A549 (cell line): ENCODE measurements around the gene FOXJ2. TPM values are rescaled to one million over a fixed set of nuclear protein-coding genes. Genes with fewer than 3 reads are reported as not detected.

Source experiments
- ATAC-seq, 2 experiments: fragments of 200-7000 bp in 1 of 2; fragments of >200 bp in 1 of 2; cut with Nextera tagmentation in 1 of 2; cut with Tn5 transposase in 1 of 2; 3 replicates each; pipeline versions ENCODE4 v1.8.0 to v1.9.1; 2018 to 2020; ENCODE audit warnings: mild to moderate bottlenecking in 1 of 2, moderate library complexity in 1 of 2
- CTCF ChIA-PET: fragments of 300-600 bp; sonication (Branson Sonifier 250); formaldehyde crosslinking; extraction: SDS; loops from one replicate; lab custom pipeline; 2021; ENCODE audit warnings: antibody characterized with exemption, inconsistent platforms; lab: Yijun Ruan, JAX
- POLR2A ChIA-PET: fragments of 350-600 bp; formaldehyde crosslinking; extraction: SDS; loops from one replicate; lab custom pipeline; 2021; ENCODE audit warnings: antibody characterized with exemption, inconsistent platforms; lab: Yijun Ruan, JAX
- DNase-seq, 2 experiments: peaks; one replicate each; pipeline versions ENCODE4 v3.0.0 to v3.0.0-alpha.2; 2011 to 2016; ENCODE audit warnings: low read depth in 1 of 2, low spot score in 1 of 2
- FAIRE-seq: peaks from 2 replicates; lab custom pipeline; 2011; peaks lifted over from hg19 to GRCh38; lab: Jason Lieb, UNC
- H3K27ac ChIP-seq, 2 experiments: fragments of >200 bp; sonication (Bioruptor Twin); formaldehyde crosslinking; 3 replicates each; pipeline ENCODE4 v1.5.1; 2016 to 2017
- H3K4me1 ChIP-seq: fragments of >200 bp; sonication (Bioruptor Twin); formaldehyde crosslinking; 3 replicates; pipeline ENCODE4 v1.6.1; 2016
- H3K4me2 ChIP-seq: fragments of >200 bp; sonication (Bioruptor Twin); formaldehyde crosslinking; 3 replicates; pipeline ENCODE4 v1.6.1; 2016
- H3K4me3 ChIP-seq: fragments of >200 bp; sonication (Bioruptor Twin); formaldehyde crosslinking; 3 replicates; pipeline ENCODE4 v1.5.1; 2016
- H3K9me3 ChIP-seq: fragments of >200 bp; sonication (Bioruptor Twin); formaldehyde crosslinking; 3 replicates; pipeline ENCODE4 v1.6.1; 2016
- CBX2 ChIP-seq: fragments of 200-600 bp; sonication (generic); IDR thresholded peaks from 2 replicates; pipeline ENCODE4 v1.6.1; 2016; ENCODE audit warnings: low read depth, mild to moderate bottlenecking, borderline replicate concordance
- CBX8 ChIP-seq: fragments of 200-600 bp; sonication (generic); IDR thresholded peaks from 2 replicates; pipeline ENCODE4 v1.6.1; 2016
- CEBPB ChIP-seq, 2 experiments: fragments of >200 bp in 1 of 2; sonication (Bioruptor Twin) in 1 of 2; formaldehyde crosslinking in 1 of 2; IDR thresholded peaks; 2 replicates each; pipeline ENCODE4 v1.6.1; 2012 to 2016
- EHF ChIP-seq: fragments of 250-450 bp; sonication (Bioruptor Pico); IDR thresholded peaks from 2 replicates; pipeline ENCODE4 v1.5.0; 2020; ENCODE audit warnings: mild to moderate bottlenecking
- EP300 ChIP-seq, 2 experiments: fragments of >200 bp; sonication (Bioruptor Twin); formaldehyde crosslinking; IDR thresholded peaks; 2 replicates in 1 of 2; 3 replicates in 1 of 2; pipeline ENCODE4 v1.6.1; 2016 to 2017
- FOXS1 ChIP-seq: fragments of 250-450 bp; sonication (Bioruptor Pico); IDR thresholded peaks from 2 replicates; pipeline ENCODE4 v1.5.0; 2020; ENCODE audit warnings: mild to moderate bottlenecking, moderate library complexity
- HDAC2 ChIP-seq: fragments of 200-600 bp; sonication (generic); IDR thresholded peaks from 2 replicates; pipeline ENCODE4 v1.6.1; 2016
- HEYL ChIP-seq: fragments of 250-450 bp; sonication (Bioruptor Pico); IDR thresholded peaks from 2 replicates; pipeline ENCODE4 v1.8.0; 2021; ENCODE audit warnings: mild to moderate bottlenecking, moderate library complexity
- HOXB5 ChIP-seq: fragments of 250-450 bp; sonication (Bioruptor Pico); IDR thresholded peaks from 2 replicates; pipeline ENCODE4 v1.5.0; 2020; ENCODE audit warnings: mild to moderate bottlenecking, moderate library complexity
- KDM1A ChIP-seq: fragments of 200-600 bp; sonication (generic); IDR thresholded peaks from 2 replicates; pipeline ENCODE4 v1.6.1; 2016; ENCODE audit warnings: low read depth, mild to moderate bottlenecking
- NPAS2 ChIP-seq: fragments of 250-450 bp; sonication (Bioruptor Pico); IDR thresholded peaks from 2 replicates; pipeline ENCODE4 v1.8.0; 2022; ENCODE audit warnings: mild to moderate bottlenecking, moderate library complexity, borderline replicate concordance
- RFX5 ChIP-seq: fragments of 450-650 bp; IDR thresholded peaks from 2 replicates; pipeline ENCODE4 v1.7.1; 2014; ENCODE audit warnings: antibody characterized with exemption, mild to moderate bottlenecking, moderate library complexity
- RNF2 ChIP-seq: fragments of 200-600 bp; sonication (generic); IDR thresholded peaks from 2 replicates; pipeline ENCODE4 v1.6.1; 2016; ENCODE audit warnings: low read depth, mild to moderate bottlenecking, antibody characterized with exemption, moderate library complexity, borderline replicate concordance
- SREBF2 ChIP-seq: fragments of 450-650 bp; IDR thresholded peaks from 2 replicates; pipeline ENCODE4 v1.6.1; 2014; ENCODE audit warnings: mild to moderate bottlenecking, moderate library complexity
- TP53 ChIP-seq: fragments of 250-450 bp; sonication (Bioruptor Pico); IDR thresholded peaks from 2 replicates; pipeline ENCODE4 v1.5.0; 2021; ENCODE audit warnings: mild to moderate bottlenecking, moderate library complexity
- ZFP36 ChIP-seq: fragments of 450-650 bp; IDR thresholded peaks from 2 replicates; pipeline ENCODE4 v1.6.1; 2014; ENCODE audit warnings: borderline replicate concordance; ENCODE audit not compliant: partially characterized antibody
- ZNF302 ChIP-seq: fragments of 250-450 bp; sonication (Bioruptor Pico); IDR thresholded peaks from 2 replicates; pipeline ENCODE4 v1.9.0; 2021; ENCODE audit warnings: inconsistent platforms, mild to moderate bottlenecking, moderate library complexity
- WGBS: methylation state at CpG from one replicate; pipeline ENCODE4 v1.1.6; 2017; ENCODE audit errors: missing lambda C conversion rate; 5-methylcytosine and 5-hydroxymethylcytosine counted together
- polyA plus RNA-seq, 4 experiments: library from polyadenylated mRNA; depleted of rRNA in 3 of 4; stranded (reverse); fragments of >200 nt; fragmentation: RNase III in 1 of 4; extraction: RNeasy Plus Mini Kit Qiagen cat#74134 plus additional on column Dnase treatment in 1 of 4; gene quantifications; 2 replicates in 3 of 4; 3 replicates in 1 of 4; pipeline ENCODE4 v1.2.3, GENCODE V29; 2011 to 2017
- TF ChIP-seq, protein P1 (sequence below): fragments of 250-450 bp; sonication (Bioruptor Pico); IDR thresholded peaks from 2 replicates; pipeline ENCODE4 v1.5.0; 2021; ENCODE audit warnings: mild to moderate bottlenecking, moderate library complexity, borderline replicate concordance

The FOXJ2 gene
- polyA plus RNA-seq, 2 of the 4 experiments (the other 2 are of a cell fraction): 7.0 to 7.4 TPM

DNA sequence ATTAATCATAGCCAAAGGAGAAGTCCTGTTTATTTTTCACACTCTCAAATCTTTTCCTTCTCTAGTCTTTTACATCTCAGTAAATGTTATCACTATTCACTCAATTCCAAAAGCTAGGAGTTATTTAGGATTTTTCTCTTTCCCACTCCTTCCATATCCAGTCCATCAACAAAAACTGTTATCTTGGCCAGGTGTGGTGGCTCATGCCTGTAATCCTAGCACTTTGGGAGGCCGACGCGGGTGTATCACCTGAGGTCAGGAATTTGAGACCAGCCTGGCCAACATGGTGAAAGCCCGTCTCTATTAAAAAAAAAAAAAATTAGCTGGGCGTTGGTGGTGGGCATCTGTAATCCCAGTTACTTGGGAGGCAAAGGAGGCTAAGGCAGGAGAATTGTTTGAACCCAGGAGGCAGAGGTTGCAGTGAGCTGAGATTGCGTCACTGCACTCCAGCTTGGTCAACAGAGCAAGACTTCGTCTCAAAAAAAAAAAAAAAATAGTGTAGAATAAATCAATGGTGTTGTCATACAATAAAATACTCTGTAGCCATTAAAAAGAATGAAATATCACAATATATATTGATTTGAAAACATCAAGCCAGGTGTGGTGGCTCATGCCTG is 46.6 kb upstream of the FOXJ2 start:
- CTCF ChIA-PET: interaction anchor here (1.0 to 2.0 kb wide), 8 partner anchors 9 to 127 kb away, joined by 3 to 9 read pairs (median 4); no protein-coding TSS in a partner anchor
- TF ChIP-seq CBX8 (no peak), CEBPB (IDR thresholded peaks at IDR 0.05) (0 out of 4 replicates have a peak, but pooled peaks of 1 of the 2 experiments have one; percentile 10)
- Histone ChIP-seq H3K4me3 (no peak overlapping the region), H3K27ac (no peak overlapping the region), H3K9me3 (no peaks in the 10 kb centered on the region), H3K4me1 (peaks cover 32% of the 10 kb centered on the region), H3K4me2 (no peak overlapping the region)
- FAIRE-seq (no peak), ATAC-seq (no peak), DNase-seq (no peak)
- POLR2A ChIA-PET: no interaction called here
- WGBS: 78% methylated on average over 7 of the region's 7 CpGs

DNA sequence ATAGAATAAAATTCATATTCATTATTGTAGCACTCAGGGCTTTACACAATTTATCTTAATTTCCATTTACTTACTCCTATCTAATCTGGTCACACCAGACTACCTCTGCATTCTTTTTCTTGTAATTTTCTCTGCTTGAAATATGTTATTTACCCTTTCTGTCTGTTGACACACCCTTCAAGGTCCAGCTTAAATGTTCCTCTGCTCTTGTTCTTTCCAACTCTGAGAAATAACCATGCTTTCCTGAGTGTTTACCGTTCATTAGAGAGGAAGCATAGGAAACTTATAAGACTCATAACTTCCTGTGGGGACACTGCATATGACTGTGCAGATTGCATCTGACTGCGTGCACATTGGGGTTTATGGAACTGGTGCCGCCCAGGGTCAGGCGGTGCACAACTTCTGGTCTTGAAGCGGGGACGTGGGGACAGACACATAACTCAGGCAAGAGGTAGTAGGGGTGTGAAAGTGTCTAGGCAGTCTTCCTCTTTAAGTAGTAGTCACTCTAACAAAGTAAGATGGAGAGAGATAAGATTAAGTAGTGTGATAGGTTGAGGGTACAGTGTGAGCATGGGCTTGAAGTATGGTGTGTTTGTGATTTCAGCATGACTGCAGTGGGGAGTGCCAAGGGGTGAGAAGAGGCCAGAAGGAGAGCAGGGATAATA is 42.6 kb upstream of the FOXJ2 start:
- Histone ChIP-seq H3K4me3 (no peak overlapping the region), H3K27ac (no peak overlapping the region), H3K4me2 (no peak overlapping the region), H3K9me3 (no peaks in the 10 kb centered on the region), H3K4me1 (peaks cover 28% of the 10 kb centered on the region)
- TF ChIP-seq ZFP36 (no peak), HDAC2 (no peak), NPAS2 (CRISPR knock-in tag) (no peak), RNF2 (no peak)
- CTCF ChIA-PET: interaction anchor here (0.6 to 1.6 kb wide), 6 partner anchors 20 to 103 kb away, joined by 3 to 9 read pairs (median 3); no protein-coding TSS in a partner anchor
- DNase-seq (no peak), ATAC-seq (no peak; a peak in 3 of 6 replicates), FAIRE-seq (no peak)
- POLR2A ChIA-PET: no interaction called here
- 56% methylated on average over 6 of the region's 6 CpGs for WGBS

DNA sequence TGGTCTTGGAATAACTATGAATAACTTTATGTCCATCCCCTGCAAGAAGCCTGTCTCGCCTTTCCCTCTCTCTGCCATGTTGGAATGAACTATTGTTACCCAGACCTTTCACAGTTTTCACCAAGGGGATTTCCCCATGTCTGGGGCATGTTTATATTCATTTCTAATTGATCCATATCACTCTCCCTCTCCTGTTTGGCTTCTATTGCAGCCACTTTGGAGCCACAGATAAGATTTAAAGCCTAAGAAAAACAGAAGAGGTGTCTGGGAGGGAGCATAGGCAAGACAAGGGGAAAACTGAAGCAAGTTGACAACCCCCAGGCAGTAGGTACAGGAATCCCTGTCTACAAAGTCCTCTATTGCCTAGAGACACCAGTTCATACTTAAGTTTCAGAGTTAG is 41.0 kb upstream of the FOXJ2 start:
- Histone ChIP-seq H3K4me2 (no peak overlapping the region), H3K27ac (peak overlapping the region in 1 of 2 experiments; percentile 46; a peak in 1 of 6 replicates), H3K4me3 (no peak overlapping the region), H3K4me1 (peaks cover 30% of the 10 kb centered on the region), H3K9me3 (peaks cover 3% of the 10 kb centered on the region; the same call in 2 of the 3 replicates)
- no peak for TF ChIP-seq CBX8
- no peak for TF ChIP-seq CBX2
- no peak for TF ChIP-seq SREBF2
- TF ChIP-seq, protein P1, sequence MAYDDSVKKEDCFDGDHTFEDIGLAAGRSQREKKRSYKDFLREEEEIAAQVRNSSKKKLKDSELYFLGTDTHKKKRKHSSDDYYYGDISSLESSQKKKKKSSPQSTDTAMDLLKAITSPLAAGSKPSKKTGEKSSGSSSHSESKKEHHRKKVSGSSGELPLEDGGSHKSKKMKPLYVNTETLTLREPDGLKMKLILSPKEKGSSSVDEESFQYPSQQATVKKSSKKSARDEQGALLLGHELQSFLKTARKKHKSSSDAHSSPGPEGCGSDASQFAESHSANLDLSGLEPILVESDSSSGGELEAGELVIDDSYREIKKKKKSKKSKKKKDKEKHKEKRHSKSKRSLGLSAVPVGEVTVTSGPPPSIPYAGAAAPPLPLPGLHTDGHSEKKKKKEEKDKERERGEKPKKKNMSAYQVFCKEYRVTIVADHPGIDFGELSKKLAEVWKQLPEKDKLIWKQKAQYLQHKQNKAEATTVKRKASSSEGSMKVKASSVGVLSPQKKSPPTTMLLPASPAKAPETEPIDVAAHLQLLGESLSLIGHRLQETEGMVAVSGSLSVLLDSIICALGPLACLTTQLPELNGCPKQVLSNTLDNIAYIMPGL: no peak
- no peak for TF ChIP-seq EHF
- no peak for TF ChIP-seq ZNF302
- TF ChIP-seq NPAS2 (CRISPR knock-in tag): no peak
- no peak for TF ChIP-seq FOXS1
- TF ChIP-seq HOXB5 (CRISPR knock-in tag): no peak
- no peak for TF ChIP-seq TP53 (CRISPR knock-in tag)
- TF ChIP-seq HEYL: no peak
- no peak for TF ChIP-seq KDM1A
- no peak for TF ChIP-seq EP300 (IDR thresholded peaks at IDR 0.05)
- ChIA-PET POLR2A (no interaction called here), CTCF (interaction anchor here (4.9 kb wide), 1 partner anchor 129 kb away, joined by 58 read pairs; no protein-coding TSS in a partner anchor)
- ATAC-seq: no peak
- 75% methylated on average over 1 of the region's 1 CpG for WGBS
- no peak for DNase-seq
- FAIRE-seq: no peak

GRCh38 chr12:7994731-7995205 is 37.7 kb upstream of the FOXJ2 start:
- FAIRE-seq (no peak), ATAC-seq (peak; percentile 65; a peak in 5 of 6 replicates), DNase-seq (peak in 1 of 2 experiments; percentile 28)
- no peak for TF ChIP-seq RFX5
- peak overlapping the region; percentile 4 to 73; a peak in 3 of 6 replicates for H3K27ac ChIP-seq
- peaks cover 25% of the 10 kb centered on the region for H3K4me1 ChIP-seq
- H3K4me2 ChIP-seq: peak overlapping the region; percentile 35
- H3K4me3 ChIP-seq: no peak overlapping the region
- peaks cover 18% of the 10 kb centered on the region for H3K9me3 ChIP-seq
- WGBS: 56% methylated on average over 7 of the region's 7 CpGs
- ChIA-PET CTCF (interaction anchor here (0.6 to 4.9 kb wide), 21 partner anchors 9 to 339 kb away, joined by 3 to 58 read pairs (median 6); no protein-coding TSS in a partner anchor), POLR2A (interaction anchor here (1.0 to 1.1 kb wide), 2 partner anchors 59 to 61 kb away, joined by 4 to 10 read pairs; partner anchors contain the start of gene SLC2A3)
